GM12878 (cell line): Measurements from ENCODE around the gene ASIC3. TPM values are rescaled to one million over a fixed set of nuclear protein-coding genes. Genes with fewer than 3 reads are reported as not detected.
A peak's percentile ranks its signal among the peaks of the same experiment; 100 is the strongest.

Experiments
- CEBPB ChIP-seq, 2 experiments: fragments of 150-350 bp in 1 of 2; IDR thresholded peaks; 2 replicates each; pipeline ENCODE4 v1.6.1; 2012 to 2014; ENCODE audit warnings: low read depth in 2 of 2, low read length in 2 of 2, borderline replicate concordance in 1 of 2, inconsistent platforms in 1 of 2
- CHD1 ChIP-seq: IDR thresholded peaks from 2 replicates; pipeline ENCODE4 v1.6.1; 2012; ENCODE audit warnings: low read depth, low read length, improper control_type of control experiment
- ETV6 ChIP-seq, 2 experiments: fragments of 450-650 bp in 1 of 2; IDR thresholded peaks in 1 of 2; conservative IDR thresholded peaks in 1 of 2; 2 replicates each; pipeline ENCODE4 v1.6.1; 2014; ENCODE audit warnings: antibody characterized with exemption in 1 of 2, borderline replicate concordance in 1 of 2, low read depth in 1 of 2, mild to moderate bottlenecking in 1 of 2, moderate library complexity in 1 of 2
- EZH2 ChIP-seq: IDR thresholded peaks from 2 replicates; pipeline ENCODE4 v1.6.1; 2012; ENCODE audit warnings: low read depth, mild to moderate bottlenecking, control low read depth, inconsistent platforms, low read length, borderline replicate concordance; ENCODE audit not compliant: control insufficient read depth
- HCFC1 ChIP-seq: fragments of 150-350 bp; IDR thresholded peaks from 2 replicates; pipeline ENCODE4 v1.6.1; 2014; ENCODE audit warnings: low read length
- IRF5 ChIP-seq: fragments of 450-650 bp; IDR thresholded peaks from 2 replicates; pipeline ENCODE4 v1.6.1; 2017; ENCODE audit warnings: borderline replicate concordance
- MEF2A ChIP-seq: IDR thresholded peaks from 2 replicates; pipeline ENCODE4 v1.6.1; 2011; ENCODE audit warnings: low read depth, mild to moderate bottlenecking, low read length, moderate library complexity; ENCODE audit not compliant: insufficient read depth
- PAX5 ChIP-seq: IDR thresholded peaks from 2 replicates; pipeline ENCODE4 v1.6.1; 2011; ENCODE audit warnings: low read depth, low read length, borderline replicate concordance
- PBX3 ChIP-seq: IDR thresholded peaks from 2 replicates; pipeline ENCODE4 v1.6.1; 2011; ENCODE audit warnings: mild to moderate bottlenecking, low read depth, low read length, moderate library complexity; ENCODE audit not compliant: insufficient replicate concordance
- PML ChIP-seq: IDR thresholded peaks from 2 replicates; pipeline ENCODE4 v1.6.1; 2012; ENCODE audit warnings: low read length, inconsistent platforms
- POLR2A ChIP-seq: IDR thresholded peaks from 2 replicates; pipeline ENCODE4 v1.6.1; 2011; ENCODE audit warnings: low read depth, mild to moderate bottlenecking, low read length
- POLR2AphosphoS2 ChIP-seq: IDR thresholded peaks from 2 replicates; pipeline ENCODE4 v1.6.1; 2011; ENCODE audit warnings: low read depth, mild to moderate bottlenecking, low read length, improper control_type of control experiment, moderate library complexity
- PRDM15 ChIP-seq: fragments of 450-650 bp; formaldehyde crosslinking; IDR thresholded peaks from 2 replicates; pipeline ENCODE4 v1.4.0; 2020; ENCODE audit warnings: mild to moderate bottlenecking, moderate library complexity
- RFX5 ChIP-seq: IDR thresholded peaks from 2 replicates; pipeline ENCODE4 v1.6.1; 2011; ENCODE audit warnings: low read depth, low read length, improper control_type of control experiment
- SMAD1 ChIP-seq: fragments of 450-650 bp; IDR thresholded peaks from 2 replicates; pipeline ENCODE4 v1.6.1; 2018; ENCODE audit warnings: mild to moderate bottlenecking, low read depth; ENCODE audit not compliant: partially characterized antibody
- SMAD5 ChIP-seq: IDR thresholded peaks from 2 replicates; pipeline ENCODE4 v1.6.1; 2016; ENCODE audit warnings: antibody characterized with exemption, low read depth
- SPI1 ChIP-seq: IDR thresholded peaks from 2 replicates; pipeline ENCODE4 v1.6.1; 2011; ENCODE audit warnings: low read depth, mild to moderate bottlenecking, low read length, moderate library complexity, borderline replicate concordance; ENCODE audit not compliant: insufficient read depth
- SRF ChIP-seq, 2 experiments: IDR thresholded peaks; 2 replicates each; pipeline ENCODE4 v1.6.1; 2011; ENCODE audit warnings: low read depth in 2 of 2, low read length in 2 of 2, mild to moderate bottlenecking in 1 of 2, moderate library complexity in 1 of 2
- SUPT20H ChIP-seq: IDR thresholded peaks from 2 replicates; pipeline ENCODE4 v1.6.1; 2011; ENCODE audit warnings: low read depth, mild to moderate bottlenecking, low read length, moderate library complexity, borderline replicate concordance; ENCODE audit not compliant: control insufficient read depth
- TAF1 ChIP-seq: IDR thresholded peaks from 2 replicates; pipeline ENCODE4 v1.6.1; 2011; ENCODE audit warnings: mild to moderate bottlenecking, low read depth, low read length, borderline replicate concordance
- YBX1 ChIP-seq: fragments of 450-650 bp; IDR thresholded peaks from 2 replicates; pipeline ENCODE4 v1.6.1; 2016; ENCODE audit warnings: antibody characterized with exemption
- YY1 ChIP-seq: IDR thresholded peaks from 2 replicates; pipeline ENCODE4 v1.6.1; 2011; ENCODE audit warnings: low read depth, mild to moderate bottlenecking, low read length
- ZNF622 ChIP-seq: fragments of 450-650 bp; IDR thresholded peaks from 2 replicates; pipeline ENCODE4 v1.6.1; 2017; ENCODE audit warnings: mild to moderate bottlenecking, inconsistent platforms
- polyA plus RNA-seq, 11 experiments: library from polyadenylated mRNA; depleted of rRNA in 4 of 11; unstranded in 6 of 11; stranded (reverse) in 5 of 11; fragments of >200 nt; fragmentation: Nextera tagmentation in 4 of 11; fragmentation: Illumina TruSeq in 1 of 11; extraction: Ambion mirVana in 4 of 11; extraction: Trizol in 1 of 11; gene quantifications; 1 replicate in 1 of 11; 2 replicates in 10 of 11; pipeline versions ENCODE4 v1.2.1 to v1.2.3, GENCODE V29; 2011 to 2016; ENCODE audit warnings: inconsistent platforms in 2 of 11, missing spikeins in 2 of 11, low read depth in 1 of 11
- total RNA-seq, 4 experiments: library from RNA; depleted of rRNA in 3 of 4; stranded (reverse); fragments of >200 nt in 3 of 4; fragmentation: Illumina TruSeq in 1 of 4; extraction: Trizol in 1 of 4; gene quantifications; 2 replicates each; pipeline versions ENCODE4 v1.2.1 to v1.2.3, GENCODE V29; 2013 to 2021

The ASIC3 gene
- total and polyA plus RNA-seq, 10 of the 15 experiments (the other 5 are each of a cell fraction or from before 2014, with no cell fraction given) = 0.07 to 1.0 (median 0.44) TPM; not detected in 4

GRCh38 chr7:151057989-151058780 is 9.9 kb downstream of the ASIC3 start (continued):
- TF ChIP-seq SPI1 (no peak), PML (no peak), RFX5 (no peak), YY1 (peak; percentile 75), POLR2AphosphoS2 (no peak), HCFC1 (peak; percentile 99), POLR2A (peak; percentile 73), SUPT20H (no peak), SMAD5 (no peak), TAF1 (no peak), ZNF622 (no peak), EZH2 (no peak), CEBPB (IDR thresholded peaks at IDR 0.05; ENCODE audit: borderline replicate concordance in 1 of 2, low read depth in 2 of 2, low read length in 2 of 2) (no peak), IRF5 (no peak), PBX3 (no peak), SRF (IDR thresholded peaks at IDR 0.05; ENCODE audit: low read depth in 2 of 2, low read length in 2 of 2) (no peak; a peak in 1 of 4 replicates), CHD1 (no peak), SMAD1 (no peak), PAX5 (peak; percentile 6; the same call in 1 of the 2 replicates), YBX1 (no peak), PRDM15 (CRISPR knock-in tag) (no peak), ETV6 (conservative IDR thresholded peaks at IDR 0.05 in 1 of 2, IDR thresholded peaks at IDR 0.05 in 1 of 2; ENCODE audit: borderline replicate concordance in 1 of 2, low read depth in 1 of 2) (no peak), MEF2A (no peak)
